ENCODE results near the gene TOMM40. TPM values are rescaled to one million over a fixed set of nuclear protein-coding genes. Genes with fewer than 3 reads are reported as not detected.

Gene TOMM40
- total and polyA plus RNA-seq, 2 of the 13 experiments (the other 11 are each of a cell fraction or from before 2014, with no cell fraction given) = 72.0 to 110 TPM

DNA sequence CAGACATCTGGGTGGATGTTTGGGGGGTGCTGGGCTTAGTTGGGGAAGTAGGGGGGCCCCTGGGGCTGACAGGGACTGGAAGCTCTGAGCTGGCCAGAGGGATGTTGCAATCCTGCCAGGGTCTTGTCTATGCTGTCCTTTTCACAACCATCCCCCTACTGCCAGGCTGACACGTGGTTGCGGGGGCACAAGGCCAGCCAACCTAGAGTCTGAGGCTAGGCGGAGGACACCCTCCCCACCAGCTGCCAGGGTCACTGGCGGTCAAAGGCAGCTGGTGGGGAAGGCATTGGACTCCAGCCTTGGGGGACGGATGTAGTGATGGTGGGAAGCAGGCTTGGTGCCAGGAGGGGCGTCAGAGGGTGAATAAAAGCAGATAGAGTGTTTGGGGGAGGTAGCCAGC lies 21.8 kb downstream of the TOMM40 start (continued):
- TF ChIP-seq, protein P1, sequence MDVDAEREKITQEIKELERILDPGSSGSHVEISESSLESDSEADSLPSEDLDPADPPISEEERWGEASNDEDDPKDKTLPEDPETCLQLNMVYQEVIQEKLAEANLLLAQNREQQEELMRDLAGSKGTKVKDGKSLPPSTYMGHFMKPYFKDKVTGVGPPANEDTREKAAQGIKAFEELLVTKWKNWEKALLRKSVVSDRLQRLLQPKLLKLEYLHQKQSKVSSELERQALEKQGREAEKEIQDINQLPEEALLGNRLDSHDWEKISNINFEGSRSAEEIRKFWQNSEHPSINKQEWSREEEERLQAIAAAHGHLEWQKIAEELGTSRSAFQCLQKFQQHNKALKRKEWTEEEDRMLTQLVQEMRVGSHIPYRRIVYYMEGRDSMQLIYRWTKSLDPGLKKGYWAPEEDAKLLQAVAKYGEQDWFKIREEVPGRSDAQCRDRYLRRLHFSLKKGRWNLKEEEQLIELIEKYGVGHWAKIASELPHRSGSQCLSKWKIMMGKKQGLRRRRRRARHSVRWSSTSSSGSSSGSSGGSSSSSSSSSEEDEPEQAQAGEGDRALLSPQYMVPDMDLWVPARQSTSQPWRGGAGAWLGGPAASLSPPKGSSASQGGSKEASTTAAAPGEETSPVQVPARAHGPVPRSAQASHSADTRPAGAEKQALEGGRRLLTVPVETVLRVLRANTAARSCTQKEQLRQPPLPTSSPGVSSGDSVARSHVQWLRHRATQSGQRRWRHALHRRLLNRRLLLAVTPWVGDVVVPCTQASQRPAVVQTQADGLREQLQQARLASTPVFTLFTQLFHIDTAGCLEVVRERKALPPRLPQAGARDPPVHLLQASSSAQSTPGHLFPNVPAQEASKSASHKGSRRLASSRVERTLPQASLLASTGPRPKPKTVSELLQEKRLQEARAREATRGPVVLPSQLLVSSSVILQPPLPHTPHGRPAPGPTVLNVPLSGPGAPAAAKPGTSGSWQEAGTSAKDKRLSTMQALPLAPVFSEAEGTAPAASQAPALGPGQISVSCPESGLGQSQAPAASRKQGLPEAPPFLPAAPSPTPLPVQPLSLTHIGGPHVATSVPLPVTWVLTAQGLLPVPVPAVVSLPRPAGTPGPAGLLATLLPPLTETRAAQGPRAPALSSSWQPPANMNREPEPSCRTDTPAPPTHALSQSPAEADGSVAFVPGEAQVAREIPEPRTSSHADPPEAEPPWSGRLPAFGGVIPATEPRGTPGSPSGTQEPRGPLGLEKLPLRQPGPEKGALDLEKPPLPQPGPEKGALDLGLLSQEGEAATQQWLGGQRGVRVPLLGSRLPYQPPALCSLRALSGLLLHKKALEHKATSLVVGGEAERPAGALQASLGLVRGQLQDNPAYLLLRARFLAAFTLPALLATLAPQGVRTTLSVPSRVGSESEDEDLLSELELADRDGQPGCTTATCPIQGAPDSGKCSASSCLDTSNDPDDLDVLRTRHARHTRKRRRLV (CRISPR knock-in tag; IDR thresholded peaks at IDR 0.05) = no peak
- TF ChIP-seq FOXA3 (CRISPR knock-in tag; IDR thresholded peaks at IDR 0.05) (peak; percentile 81), ZNF224 (CRISPR knock-in tag; IDR thresholded peaks at IDR 0.05) (no peak), ZNF101 (CRISPR knock-in tag; IDR thresholded peaks at IDR 0.05; ENCODE audit: borderline replicate concordance, low read depth) (no peak), HNRNPH1 (optimal IDR thresholded peaks at IDR 0.05; ENCODE audit: low read depth, low read length) (no peak), SKIL (CRISPR knock-in tag; IDR thresholded peaks at IDR 0.05; ENCODE audit: borderline replicate concordance) (peak; percentile 99), HOXA7 (CRISPR knock-in tag; IDR thresholded peaks at IDR 0.05) (0 out of 2 replicates have a peak, but pooled peaks have one; percentile 68), TRIM24 (CRISPR knock-in tag; IDR thresholded peaks at IDR 0.05) (0 out of 2 replicates have a peak, but pooled peaks have one; percentile 13), ZNF703 (CRISPR knock-in tag; IDR thresholded peaks at IDR 0.05; ENCODE audit: borderline replicate concordance) (no peak), ZNF543 (CRISPR knock-in tag; IDR thresholded peaks at IDR 0.05) (peak; percentile 80; the same call in 1 of the 2 replicates), NAIF1 (CRISPR knock-in tag; IDR thresholded peaks at IDR 0.05; ENCODE audit: borderline replicate concordance) (no peak), KLF11 (CRISPR knock-in tag; IDR thresholded peaks at IDR 0.05) (no peak), NBN (conservative IDR thresholded peaks at IDR 0.05) (no peak), NCOA5 (CRISPR knock-in tag; IDR thresholded peaks at IDR 0.05) (no peak), ZEB1 (IDR thresholded peaks at IDR 0.05; ENCODE audit: insufficient replicate concordance, low read depth) (no peak), NCOA1 (CRISPR knock-in tag; IDR thresholded peaks at IDR 0.05) (no peak), ZNF296 (CRISPR knock-in tag; conservative IDR thresholded peaks at IDR 0.05) (no peak), TBX2 (CRISPR knock-in tag; IDR thresholded peaks at IDR 0.05; ENCODE audit: borderline replicate concordance) (peak; percentile 57; the same call in 1 of the 2 replicates), ZBTB42 (CRISPR knock-in tag; IDR thresholded peaks at IDR 0.05) (no peak)
- TF ChIP-seq, protein P2, sequence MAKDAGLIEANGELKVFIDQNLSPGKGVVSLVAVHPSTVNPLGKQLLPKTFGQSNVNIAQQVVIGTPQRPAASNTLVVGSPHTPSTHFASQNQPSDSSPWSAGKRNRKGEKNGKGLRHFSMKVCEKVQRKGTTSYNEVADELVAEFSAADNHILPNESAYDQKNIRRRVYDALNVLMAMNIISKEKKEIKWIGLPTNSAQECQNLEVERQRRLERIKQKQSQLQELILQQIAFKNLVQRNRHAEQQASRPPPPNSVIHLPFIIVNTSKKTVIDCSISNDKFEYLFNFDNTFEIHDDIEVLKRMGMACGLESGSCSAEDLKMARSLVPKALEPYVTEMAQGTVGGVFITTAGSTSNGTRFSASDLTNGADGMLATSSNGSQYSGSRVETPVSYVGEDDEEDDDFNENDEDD (CRISPR knock-in tag; IDR thresholded peaks at IDR 0.05; ENCODE audit: borderline replicate concordance) = 0 out of 2 replicates have a peak, but pooled peaks have one; percentile 53
- TF ChIP-seq, protein P3, sequence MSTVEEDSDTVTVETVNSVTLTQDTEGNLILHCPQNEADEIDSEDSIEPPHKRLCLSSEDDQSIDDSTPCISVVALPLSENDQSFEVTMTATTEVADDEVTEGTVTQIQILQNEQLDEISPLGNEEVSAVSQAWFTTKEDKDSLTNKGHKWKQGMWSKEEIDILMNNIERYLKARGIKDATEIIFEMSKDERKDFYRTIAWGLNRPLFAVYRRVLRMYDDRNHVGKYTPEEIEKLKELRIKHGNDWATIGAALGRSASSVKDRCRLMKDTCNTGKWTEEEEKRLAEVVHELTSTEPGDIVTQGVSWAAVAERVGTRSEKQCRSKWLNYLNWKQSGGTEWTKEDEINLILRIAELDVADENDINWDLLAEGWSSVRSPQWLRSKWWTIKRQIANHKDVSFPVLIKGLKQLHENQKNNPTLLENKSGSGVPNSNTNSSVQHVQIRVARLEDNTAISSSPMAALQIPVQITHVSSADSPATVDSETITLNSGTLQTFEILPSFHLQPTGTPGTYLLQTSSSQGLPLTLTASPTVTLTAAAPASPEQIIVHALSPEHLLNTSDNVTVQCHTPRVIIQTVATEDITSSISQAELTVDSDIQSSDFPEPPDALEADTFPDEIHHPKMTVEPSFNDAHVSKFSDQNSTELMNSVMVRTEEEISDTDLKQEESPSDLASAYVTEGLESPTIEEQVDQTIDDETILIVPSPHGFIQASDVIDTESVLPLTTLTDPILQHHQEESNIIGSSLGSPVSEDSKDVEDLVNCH (CRISPR knock-in tag; IDR thresholded peaks at IDR 0.05) = no peak

All from HepG2 (cell line).